Measurements from ENCODE around the gene CD69.

GRCh38 chr12:9710584-9711375 lies 49.9 kb downstream of the CD69 start:
- TF ChIP-seq CTCF (IDR thresholded peaks at IDR 0.05) (no peak), POLR2A (IDR thresholded peaks at IDR 0.05) (no peak), POLR2AphosphoS5 (IDR thresholded peaks at IDR 0.05) (no peak)

Data from gastroesophageal sphincter (tissue), 3 donors.